GM12864 (cell line): ENCODE results near the gene TDRD10.

Source experiments
- DNase-seq: peaks from one replicate; pipeline ENCODE4 v3.0.0-alpha.2; 2011; ENCODE audit warnings: low read depth
- H3K4me3 ChIP-seq: 2 replicates; pipeline ENCODE4 v1.5.1; 2011; ENCODE audit warnings: mild to moderate bottlenecking, low read depth, low read length, control low read depth
- TF ChIP-seq, protein P1 (sequence below): IDR thresholded peaks from 2 replicates; pipeline ENCODE4 v1.5.1; 2011; ENCODE audit warnings: low read depth, mild to moderate bottlenecking, moderate library complexity, low read length, control low read depth, inconsistent platforms; ENCODE audit errors: missing control alignments

Gene TDRD10

GRCh38 chr1:154594811-154595210 is 92.8 kb downstream of the TDRD10 start:
- H3K4me3 ChIP-seq: no peak overlapping the region
- no peak for DNase-seq
- TF ChIP-seq, protein P1, sequence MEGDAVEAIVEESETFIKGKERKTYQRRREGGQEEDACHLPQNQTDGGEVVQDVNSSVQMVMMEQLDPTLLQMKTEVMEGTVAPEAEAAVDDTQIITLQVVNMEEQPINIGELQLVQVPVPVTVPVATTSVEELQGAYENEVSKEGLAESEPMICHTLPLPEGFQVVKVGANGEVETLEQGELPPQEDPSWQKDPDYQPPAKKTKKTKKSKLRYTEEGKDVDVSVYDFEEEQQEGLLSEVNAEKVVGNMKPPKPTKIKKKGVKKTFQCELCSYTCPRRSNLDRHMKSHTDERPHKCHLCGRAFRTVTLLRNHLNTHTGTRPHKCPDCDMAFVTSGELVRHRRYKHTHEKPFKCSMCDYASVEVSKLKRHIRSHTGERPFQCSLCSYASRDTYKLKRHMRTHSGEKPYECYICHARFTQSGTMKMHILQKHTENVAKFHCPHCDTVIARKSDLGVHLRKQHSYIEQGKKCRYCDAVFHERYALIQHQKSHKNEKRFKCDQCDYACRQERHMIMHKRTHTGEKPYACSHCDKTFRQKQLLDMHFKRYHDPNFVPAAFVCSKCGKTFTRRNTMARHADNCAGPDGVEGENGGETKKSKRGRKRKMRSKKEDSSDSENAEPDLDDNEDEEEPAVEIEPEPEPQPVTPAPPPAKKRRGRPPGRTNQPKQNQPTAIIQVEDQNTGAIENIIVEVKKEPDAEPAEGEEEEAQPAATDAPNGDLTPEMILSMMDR: no peak

DNA sequence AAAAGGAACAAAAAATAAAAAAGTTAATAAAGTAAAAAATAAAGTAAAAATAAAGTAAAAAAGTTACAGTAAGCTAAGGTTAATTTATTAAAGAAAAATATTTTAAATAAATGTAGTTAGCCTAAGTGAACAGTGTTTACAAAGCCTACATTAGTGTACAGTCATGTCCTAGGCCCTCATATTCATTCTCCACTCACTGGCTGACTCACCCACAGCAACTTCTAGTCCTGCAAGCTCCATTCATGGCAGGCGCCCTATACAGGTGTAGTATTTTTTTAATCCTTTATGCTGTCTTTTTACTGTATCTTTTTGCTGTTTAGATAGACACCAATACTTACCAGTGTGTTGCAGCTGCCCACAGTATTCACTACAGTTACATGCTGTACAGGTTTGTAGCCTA is 93.6 kb downstream of the TDRD10 start:
- TF ChIP-seq, protein P1: no peak
- DNase-seq: no peak
- H3K4me3 ChIP-seq: no peak overlapping the region
